ENCODE data around the gene USH1G.

USH1G gene

GRCh38 chr17:74868908-74869255 lies 54.2 kb downstream of the USH1G start:
- H3K4me3 ChIP-seq (ENCODE audit: low read depth, low read length): no peak overlapping the region
- no peak for DNase-seq (ENCODE audit: low read depth)
- no peak for TF ChIP-seq CTCF (IDR thresholded peaks at IDR 0.05; ENCODE audit: control insufficient read depth, extremely low read depth, insufficient read depth)

- no peak overlapping the region for H3K4me3 ChIP-seq (ENCODE audit: low read depth, low read length)
- TF ChIP-seq CTCF (IDR thresholded peaks at IDR 0.05; ENCODE audit: control insufficient read depth, extremely low read depth, insufficient read depth): no peak
- no peak for DNase-seq (ENCODE audit: low read depth)
These were observed 54.7 kb downstream of the USH1G start for GRCh38 chr17:74868251-74868907.

- no peak for TF ChIP-seq CTCF (IDR thresholded peaks at IDR 0.05; ENCODE audit: control insufficient read depth, extremely low read depth, insufficient read depth)
- H3K4me3 ChIP-seq (ENCODE audit: low read depth, low read length): no peak overlapping the region
- no peak for DNase-seq (ENCODE audit: low read depth)
These were observed 56.7 kb downstream of the USH1G start for GRCh38 chr17:74866198-74866835.
